ENCODE measurements around the gene GPR179.
A peak's percentile ranks its signal among the peaks of the same experiment; 100 is the strongest.
"Not testable (repeated sequence)": the region's sequence is repeated elsewhere in the genome, so short reads cannot be mapped to it uniquely, and the experiment has no call there.

GPR179 gene

DNA sequence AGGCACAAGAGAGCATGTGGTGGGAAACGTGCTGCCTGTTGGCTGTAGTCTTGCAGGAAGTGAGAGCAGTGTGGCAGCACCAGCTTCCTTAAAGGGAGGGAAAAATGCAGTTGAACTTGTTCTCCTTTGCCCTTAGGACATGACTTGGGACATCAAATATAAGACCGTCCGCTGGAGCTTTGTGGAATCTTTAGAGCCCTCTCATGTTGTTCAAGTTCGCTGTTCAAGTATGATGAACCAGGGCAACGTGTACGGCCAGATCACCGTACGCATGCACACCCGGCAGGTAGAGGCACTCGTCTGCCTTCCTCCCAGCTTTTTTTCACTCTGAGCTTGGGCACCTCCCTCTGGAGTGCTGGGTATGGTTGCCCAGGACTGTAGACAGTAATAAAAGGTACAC is 23.3 kb downstream of the GPR179 start:
- no peak for DNase-seq

DNA sequence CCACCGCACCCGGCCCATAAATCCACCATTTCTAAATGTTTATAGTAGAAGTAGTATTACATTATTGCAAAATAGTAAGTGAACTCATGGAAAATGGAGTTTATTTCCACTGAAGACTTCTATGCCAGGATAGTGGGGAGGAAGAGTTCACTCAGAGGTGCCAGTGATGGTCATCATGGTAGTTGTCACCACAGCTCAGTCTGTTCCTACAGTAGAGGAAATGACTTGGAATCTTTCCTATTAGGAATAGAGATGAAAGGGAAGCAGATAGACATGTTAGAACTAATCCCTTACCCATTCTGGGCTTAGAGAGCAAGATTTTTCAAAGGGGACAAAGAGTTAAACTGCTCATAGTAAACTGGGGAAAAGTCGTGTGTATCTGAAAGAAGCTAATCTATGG is 26.7 kb downstream of the GPR179 start:
- DNase-seq: no peak

DNA sequence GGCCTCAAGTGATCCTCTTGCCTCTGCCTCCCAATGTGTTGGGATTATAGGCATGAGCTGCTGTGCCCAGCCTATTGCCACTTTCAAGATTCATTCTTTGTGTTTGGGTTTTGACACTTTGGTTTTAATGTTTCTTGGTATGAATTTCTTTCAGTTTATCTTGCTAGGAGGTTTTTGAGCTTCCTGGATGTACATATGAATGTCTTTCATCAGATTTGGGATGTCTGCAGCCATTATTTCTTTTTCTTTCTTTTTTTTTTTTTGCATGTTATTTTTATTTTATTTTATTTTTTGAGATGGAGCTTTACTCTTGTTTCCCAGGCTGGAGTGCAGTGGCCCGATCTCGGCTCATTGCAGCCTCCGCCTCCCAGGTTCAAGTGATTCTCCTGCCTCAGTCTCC is 28.3 kb downstream of the GPR179 start:
- DNase-seq: no peak

DNA sequence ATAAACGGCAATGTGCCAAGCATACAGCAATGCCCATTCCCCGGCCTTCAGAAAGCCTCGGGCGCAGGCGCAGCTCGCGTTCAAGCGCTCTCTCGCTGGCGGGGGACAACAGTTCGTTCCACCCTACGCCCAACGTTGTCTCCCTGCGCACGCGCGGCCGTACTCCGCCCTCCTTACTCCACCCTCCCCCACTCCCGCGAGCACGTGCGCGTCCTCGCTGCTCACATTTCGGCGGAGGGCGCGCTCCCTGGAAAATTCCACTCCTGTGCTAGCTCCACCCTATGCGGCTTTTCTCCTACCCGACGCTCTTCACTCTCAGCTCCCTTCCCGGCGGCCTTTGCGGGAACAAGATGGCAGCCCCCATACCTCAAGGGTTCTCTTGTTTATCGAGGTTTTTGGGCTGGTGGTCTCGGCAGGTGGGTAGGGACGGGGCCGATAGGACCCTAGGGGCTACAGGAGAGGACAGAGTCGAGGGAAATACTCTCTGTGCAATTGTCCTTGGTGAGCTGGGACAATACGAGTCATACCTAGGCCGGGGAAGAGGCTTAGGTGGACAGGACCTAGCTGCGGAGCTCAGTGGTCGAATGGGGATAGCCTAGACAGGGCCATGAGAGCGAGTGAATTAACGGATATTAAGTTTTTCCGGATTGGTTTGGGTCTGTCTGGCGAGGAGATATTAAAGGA is 46.8 kb downstream of the GPR179 start, which contains the start of gene MRPL45:
Gene MRPL45, plus strand, starts transcription at position 335 of the 684 bp plus-strand sequence. Its CDS starts 16 bp downstream, at position 351.
- DNase-seq: peak; percentile 97

DNA sequence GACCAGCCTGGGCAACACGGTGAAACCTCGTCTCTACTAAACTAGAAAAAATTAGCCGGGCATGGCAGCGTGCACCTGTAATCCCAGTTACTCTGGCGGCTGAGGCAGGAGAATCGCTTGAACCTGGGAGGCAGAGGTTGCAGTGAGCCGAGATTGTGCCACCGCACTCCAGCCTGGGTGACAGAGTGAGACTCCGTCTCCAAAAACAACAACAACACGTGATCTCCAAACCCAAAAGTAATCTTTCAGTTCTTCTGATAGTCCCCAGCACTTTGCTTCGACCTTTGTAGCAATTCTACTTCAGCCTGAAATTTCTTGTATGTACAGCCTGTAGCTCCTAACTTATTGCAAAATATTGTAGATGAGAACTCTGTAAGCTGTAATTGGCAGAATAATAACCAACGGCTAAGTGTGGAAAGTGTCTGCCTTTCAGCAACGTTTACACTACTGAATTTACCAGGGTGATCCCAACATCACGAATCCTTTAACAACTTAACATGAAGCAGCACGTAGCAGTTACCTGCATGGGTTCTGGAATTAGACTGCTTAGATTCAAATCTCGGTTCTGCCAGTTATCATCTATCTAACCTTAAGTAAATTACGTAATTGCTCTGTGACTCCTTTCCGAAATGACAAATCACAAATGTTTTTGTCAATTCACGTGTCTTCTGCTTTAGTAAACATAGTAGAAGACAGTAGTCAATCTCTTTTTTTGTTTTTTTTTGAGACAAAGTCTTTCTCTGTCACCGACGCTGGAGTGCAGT is 48.0 kb downstream of the GPR179 start:
- not testable (repeated sequence) for DNase-seq

DNA sequence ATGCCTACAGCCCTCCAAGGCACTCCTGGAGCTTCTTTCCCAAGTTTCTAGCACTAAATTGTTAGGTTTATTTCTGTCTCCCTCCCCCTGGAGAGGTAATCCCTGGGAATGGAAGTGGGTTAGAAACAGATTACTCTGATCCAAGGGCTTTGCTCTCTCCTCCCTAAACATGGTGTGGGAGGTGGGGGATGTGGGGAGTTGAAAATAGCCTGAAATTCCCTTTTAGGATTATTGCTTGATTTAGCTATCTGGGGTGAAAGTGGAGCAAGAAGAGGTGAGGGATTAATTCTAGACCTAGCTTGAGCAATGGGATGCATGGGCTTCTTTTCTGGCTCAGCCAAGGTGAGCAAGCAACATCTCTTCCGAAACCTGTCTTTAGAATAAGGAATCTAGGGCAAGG is 54.0 kb downstream of the GPR179 start:
- DNase-seq: not testable (repeated sequence)

DNA sequence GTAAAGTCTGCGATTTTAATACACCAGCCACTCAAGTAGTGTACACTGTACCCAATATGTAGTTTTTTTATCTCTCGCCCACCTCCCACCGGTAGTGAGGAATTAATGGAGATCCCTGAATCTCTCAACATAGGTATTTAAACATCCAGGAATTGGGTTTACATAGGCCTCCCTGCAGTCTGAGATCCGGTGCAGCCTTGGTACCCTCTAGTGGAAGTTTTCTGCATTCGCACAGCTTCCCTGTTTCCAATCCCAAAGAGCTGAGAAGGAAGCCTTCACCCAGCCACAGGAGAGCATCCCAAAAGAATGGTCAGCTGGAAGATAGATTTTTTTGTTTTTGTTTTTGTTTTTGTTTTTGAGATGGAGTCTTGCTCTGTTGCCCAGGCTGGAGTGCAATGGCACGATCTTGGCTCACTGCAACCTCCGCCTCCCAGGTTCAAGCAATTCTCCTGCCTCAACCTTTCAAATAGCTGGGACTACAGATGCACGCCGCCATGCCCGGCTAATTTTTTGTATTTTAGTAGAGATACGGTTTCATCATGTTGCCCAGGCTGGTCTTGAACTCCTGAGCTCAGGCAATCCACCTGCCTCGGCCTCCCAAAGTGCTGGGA is 55.4 kb downstream of the GPR179 start:
- DNase-seq: peak in 1 of 2 experiments; percentile 10

DNA sequence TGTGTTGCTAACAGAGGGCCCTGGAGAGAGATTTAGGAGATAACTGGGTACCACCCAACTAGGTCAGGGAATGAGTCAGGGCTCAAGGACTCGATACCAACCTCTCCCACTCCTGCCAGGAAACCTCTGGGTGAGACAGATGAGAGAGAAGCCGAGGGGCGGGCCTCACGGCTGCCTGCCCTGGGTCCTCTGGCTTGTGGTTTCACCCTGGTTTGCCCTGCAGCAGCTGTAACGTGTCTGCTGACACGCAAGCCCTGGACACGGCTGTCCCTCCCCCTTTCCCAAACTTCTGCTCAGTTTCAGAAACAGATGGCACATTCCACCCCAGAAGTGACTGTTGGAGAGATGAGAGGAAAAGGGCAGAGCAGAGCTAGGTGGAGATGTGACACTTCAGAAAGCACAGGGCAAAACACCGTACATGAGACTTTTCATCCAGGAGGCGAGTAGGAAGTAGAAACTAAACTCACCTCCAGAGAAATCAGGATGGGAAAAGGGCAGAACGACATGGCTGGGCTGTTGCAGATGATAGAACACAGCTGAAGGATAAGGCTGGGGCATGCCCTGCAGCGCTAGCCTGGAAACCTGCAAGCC is 57.2 kb downstream of the GPR179 start:
- DNase-seq: peak; percentile 49 to 64

DNA sequence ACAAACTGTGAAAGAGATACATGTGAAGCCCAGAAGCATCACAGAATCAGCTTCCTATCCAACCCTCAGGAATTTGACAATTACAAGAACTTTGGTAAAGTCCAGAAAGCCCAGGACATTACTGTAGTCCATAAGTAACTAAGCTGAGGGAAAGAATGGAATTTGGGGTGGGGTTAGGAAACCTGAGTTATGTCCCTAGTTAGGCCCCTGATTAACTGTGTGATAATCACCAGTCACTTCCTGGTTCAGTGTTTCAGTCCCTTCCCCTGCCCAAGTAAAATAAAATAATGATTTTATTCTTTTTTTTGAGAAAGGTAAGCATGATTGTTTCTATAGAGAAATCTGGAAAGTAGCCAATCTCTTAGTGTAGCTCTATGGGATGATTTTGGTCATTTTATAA is 57.8 kb downstream of the GPR179 start:
- DNase-seq: not testable (repeated sequence)

Measured in activated CD4-positive, alpha-beta T cell treated with anti-CD3 and anti-CD28 coated beads, Interleukin-2, amount 50 U/mL, for 48 hours (primary cell).